Suprapubic skin (tissue), 4 donors: ENCODE results near the gene HADHB. TPM values are rescaled to one million over a fixed set of nuclear protein-coding genes. Genes with fewer than 3 reads are reported as not detected.

Experiments
- DNase-seq, 2 donors: peaks; one replicate each; pipeline ENCODE4 v3.0.0-alpha.2; 2019; ENCODE audit warnings: low spot score in 2 of 2
- H3K27ac ChIP-seq: fragments of 200-600 bp; sonication (generic); one replicate; pipeline ENCODE4 v1.5.1; 2019
- H3K27me3 ChIP-seq: fragments of 200-600 bp; sonication (generic); one replicate; pipeline ENCODE4 v1.5.1; 2019
- H3K36me3 ChIP-seq: fragments of 200-600 bp; sonication (generic); one replicate; pipeline ENCODE4 v1.5.1; 2019
- H3K4me1 ChIP-seq: fragments of 200-600 bp; sonication (generic); one replicate; pipeline ENCODE4 v1.5.1; 2019
- H3K4me3 ChIP-seq: fragments of 200-600 bp; sonication (generic); one replicate; pipeline ENCODE4 v1.5.1; 2019; ENCODE audit warnings: mild to moderate bottlenecking
- H3K9me3 ChIP-seq: fragments of 200-600 bp; sonication (generic); one replicate; pipeline ENCODE4 v1.5.1; 2019
- EP300 ChIP-seq: sonication (generic); formaldehyde crosslinking; IDR thresholded peaks from one replicate; pipeline ENCODE4 v1.6.1; 2017; ENCODE audit warnings: antibody characterized with exemption
- POLR2A ChIP-seq, 2 donors: fragments of 450-650 bp; IDR thresholded peaks; one replicate each; pipeline ENCODE4 v1.6.1; 2017; ENCODE audit warnings: antibody characterized with exemption in 2 of 2, mild to moderate bottlenecking in 2 of 2, moderate library complexity in 2 of 2
- POLR2AphosphoS5 ChIP-seq, 3 donors: sonication (generic); formaldehyde crosslinking; IDR thresholded peaks; one replicate each; pipeline ENCODE4 v1.6.1; 2017; ENCODE audit warnings: antibody characterized with exemption in 3 of 3
- WGBS: methylation state at CpG from one replicate; pipeline ENCODE4 v1.1.5; 2018; 5-methylcytosine and 5-hydroxymethylcytosine counted together
- total RNA-seq, 4 donors: library from RNA; depleted of rRNA; stranded (reverse); fragments of >200 nt; gene quantifications; one replicate each; pipeline ENCODE4 v1.1.0, GENCODE V29; 2016
- TF ChIP-seq, protein P1 (sequence below), 2 donors: fragments of 200-600 bp in 1 of 2; fragments of 450-650 bp in 1 of 2; sonication (generic) in 1 of 2; IDR thresholded peaks; one replicate each; pipeline ENCODE4 v1.5.1; 2016 to 2019; ENCODE audit warnings: antibody characterized with exemption in 2 of 2, mild to moderate bottlenecking in 1 of 2, moderate library complexity in 1 of 2

HADHB gene
- total RNA-seq, 4 donors from 2014 or later: 94.7 to 223 (median 119) TPM

DNA sequence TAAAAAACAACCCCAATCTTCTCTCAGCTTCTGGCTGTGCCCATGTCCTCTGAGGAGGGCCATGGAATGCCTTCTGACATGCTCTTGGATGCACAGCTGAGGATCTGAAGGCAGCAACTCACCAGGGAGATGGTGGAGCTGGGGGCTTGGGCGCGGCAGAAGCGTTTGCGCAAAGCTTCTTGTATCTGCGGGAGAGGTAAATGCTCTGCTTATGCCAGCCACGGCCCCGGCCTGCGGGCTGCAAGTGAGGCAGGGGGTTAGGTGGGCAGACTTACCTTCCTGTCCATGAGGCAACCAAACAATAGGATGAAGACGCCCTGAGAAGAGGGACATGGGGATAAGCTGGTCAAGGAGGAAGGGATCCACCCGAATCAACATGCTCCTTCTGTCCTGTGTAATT lies 65.2 kb downstream of the HADHB start:
- H3K4me1 ChIP-seq: peaks cover 20% of the 10 kb centered on the region
- H3K27me3 ChIP-seq: no peaks in the 10 kb centered on the region
- TF ChIP-seq, protein P1, sequence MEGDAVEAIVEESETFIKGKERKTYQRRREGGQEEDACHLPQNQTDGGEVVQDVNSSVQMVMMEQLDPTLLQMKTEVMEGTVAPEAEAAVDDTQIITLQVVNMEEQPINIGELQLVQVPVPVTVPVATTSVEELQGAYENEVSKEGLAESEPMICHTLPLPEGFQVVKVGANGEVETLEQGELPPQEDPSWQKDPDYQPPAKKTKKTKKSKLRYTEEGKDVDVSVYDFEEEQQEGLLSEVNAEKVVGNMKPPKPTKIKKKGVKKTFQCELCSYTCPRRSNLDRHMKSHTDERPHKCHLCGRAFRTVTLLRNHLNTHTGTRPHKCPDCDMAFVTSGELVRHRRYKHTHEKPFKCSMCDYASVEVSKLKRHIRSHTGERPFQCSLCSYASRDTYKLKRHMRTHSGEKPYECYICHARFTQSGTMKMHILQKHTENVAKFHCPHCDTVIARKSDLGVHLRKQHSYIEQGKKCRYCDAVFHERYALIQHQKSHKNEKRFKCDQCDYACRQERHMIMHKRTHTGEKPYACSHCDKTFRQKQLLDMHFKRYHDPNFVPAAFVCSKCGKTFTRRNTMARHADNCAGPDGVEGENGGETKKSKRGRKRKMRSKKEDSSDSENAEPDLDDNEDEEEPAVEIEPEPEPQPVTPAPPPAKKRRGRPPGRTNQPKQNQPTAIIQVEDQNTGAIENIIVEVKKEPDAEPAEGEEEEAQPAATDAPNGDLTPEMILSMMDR (IDR thresholded peaks at IDR 0.05): no peak
- TF ChIP-seq POLR2A (IDR thresholded peaks at IDR 0.05): no peak
- TF ChIP-seq POLR2AphosphoS5 (IDR thresholded peaks at IDR 0.05): no peak
- TF ChIP-seq EP300: no peak
- no peak overlapping the region for H3K4me3 ChIP-seq
- 87% methylated on average over 10 of the region's 10 CpGs for WGBS
- H3K27ac ChIP-seq: no peak overlapping the region
- no peaks in the 10 kb centered on the region for H3K9me3 ChIP-seq
- DNase-seq: no peak
- no peaks in the 10 kb centered on the region for H3K36me3 ChIP-seq

DNA sequence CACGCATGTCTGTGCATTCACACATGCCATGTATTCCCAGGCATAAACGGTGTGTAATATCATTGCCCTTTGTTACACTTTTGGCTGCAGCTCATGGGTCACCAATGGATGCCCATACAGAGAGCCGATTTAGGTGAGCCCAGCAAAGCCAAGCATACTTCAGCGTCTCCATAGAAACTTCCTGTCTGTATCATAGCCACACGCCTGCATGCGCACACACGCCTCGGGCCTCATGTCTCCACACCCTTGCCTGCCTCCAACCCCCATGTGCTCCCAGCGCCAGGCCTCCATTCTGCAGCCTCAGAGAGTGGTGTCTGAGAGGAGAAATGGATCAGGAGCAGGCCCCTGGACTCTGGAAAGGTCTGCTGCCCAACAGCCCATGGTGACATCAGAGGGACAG lies 67.7 kb downstream of the HADHB start:
- no peaks in the 10 kb centered on the region for H3K36me3 ChIP-seq
- peaks cover 14% of the 10 kb centered on the region for H3K4me1 ChIP-seq
- H3K9me3 ChIP-seq: no peaks in the 10 kb centered on the region
- TF ChIP-seq POLR2AphosphoS5 (IDR thresholded peaks at IDR 0.05) (no peak), EP300 (no peak), POLR2A (IDR thresholded peaks at IDR 0.05) (no peak)
- TF ChIP-seq, protein P1 (IDR thresholded peaks at IDR 0.05): no peak
- DNase-seq: no peak
- no peak overlapping the region for H3K4me3 ChIP-seq
- WGBS: 69% methylated on average over 9 of the region's 9 CpGs
- no peak overlapping the region for H3K27ac ChIP-seq
- H3K27me3 ChIP-seq: no peaks in the 10 kb centered on the region

DNA sequence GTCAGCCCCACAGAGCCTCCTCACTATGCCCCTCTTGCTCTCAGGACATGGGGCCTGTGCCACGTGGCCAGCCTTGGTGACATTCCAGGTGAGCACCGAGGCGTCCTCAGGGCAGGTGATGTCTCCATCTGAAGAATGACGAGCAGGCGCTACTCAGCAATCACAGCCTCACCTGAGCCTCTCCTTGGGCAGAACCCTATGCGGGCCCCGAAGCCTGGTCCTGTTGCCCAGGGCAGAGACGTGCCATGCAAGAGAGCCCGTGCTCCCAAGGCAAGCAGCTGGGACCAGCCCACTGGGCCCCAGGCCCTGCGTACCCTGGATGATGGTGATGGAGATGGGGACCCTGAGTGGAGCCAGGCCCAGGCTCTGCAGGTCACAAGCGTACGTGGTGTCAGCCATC lies 68.7 kb downstream of the HADHB start:
- Histone ChIP-seq H3K36me3 (no peaks in the 10 kb centered on the region), H3K4me1 (peaks cover 14% of the 10 kb centered on the region), H3K9me3 (no peaks in the 10 kb centered on the region), H3K27ac (no peak overlapping the region), H3K27me3 (no peaks in the 10 kb centered on the region), H3K4me3 (no peak overlapping the region)
- TF ChIP-seq POLR2AphosphoS5 (IDR thresholded peaks at IDR 0.05): no peak
- no peak for TF ChIP-seq EP300
- no peak for TF ChIP-seq POLR2A (IDR thresholded peaks at IDR 0.05)
- TF ChIP-seq, protein P1 (IDR thresholded peaks at IDR 0.05): no peak
- no peak for DNase-seq
- 68% methylated on average over 8 of the region's 12 CpGs for WGBS

DNA sequence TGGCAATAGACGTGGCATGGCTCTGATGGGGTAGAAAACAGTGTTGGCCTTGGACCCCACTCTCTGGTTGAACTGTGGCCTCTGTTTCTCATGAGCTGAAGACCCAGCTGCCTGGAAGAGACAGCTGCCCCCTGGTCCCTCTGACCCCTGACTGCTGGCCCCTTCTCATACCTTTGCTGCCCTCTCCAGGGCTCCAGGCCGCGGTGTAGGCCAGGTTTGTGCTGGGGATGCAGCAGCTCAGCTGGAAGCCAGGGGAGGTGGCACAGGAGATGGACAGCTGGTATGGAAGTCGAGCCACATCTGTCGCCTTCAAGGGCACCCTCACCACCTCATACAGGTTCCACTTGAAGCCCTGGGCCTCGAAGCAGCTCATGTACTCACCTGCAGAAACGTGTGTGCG lies 69.5 kb downstream of the HADHB start:
- Histone ChIP-seq H3K36me3 (no peaks in the 10 kb centered on the region), H3K4me3 (no peak overlapping the region), H3K4me1 (peaks cover 14% of the 10 kb centered on the region), H3K27me3 (no peaks in the 10 kb centered on the region), H3K9me3 (no peaks in the 10 kb centered on the region), H3K27ac (no peak overlapping the region)
- DNase-seq: no peak
- no peak for TF ChIP-seq POLR2A (IDR thresholded peaks at IDR 0.05)
- no peak for TF ChIP-seq POLR2AphosphoS5 (IDR thresholded peaks at IDR 0.05)
- no peak for TF ChIP-seq EP300
- TF ChIP-seq, protein P1 (IDR thresholded peaks at IDR 0.05): no peak
- 84% methylated on average over 5 of the region's 8 CpGs for WGBS

DNA sequence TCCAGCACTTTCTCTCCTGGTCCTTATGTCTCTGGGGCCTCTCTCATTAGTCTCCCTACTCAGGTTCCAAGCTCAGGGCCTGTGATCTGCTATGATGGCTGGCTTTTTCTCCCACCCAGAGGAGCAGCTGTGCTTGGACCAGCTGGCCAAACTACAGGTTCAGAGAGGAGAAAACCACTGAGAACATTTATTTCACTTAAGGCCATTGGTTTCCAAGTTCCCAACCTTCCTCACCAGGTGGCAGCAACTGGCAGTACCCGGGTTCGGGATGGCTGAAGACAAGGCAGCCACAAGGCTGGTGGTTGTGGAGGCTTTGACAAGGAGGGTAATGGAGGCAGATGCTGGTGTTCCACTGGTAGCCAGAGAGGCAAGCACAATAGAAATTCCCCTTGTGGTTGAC lies 71.3 kb downstream of the HADHB start:
- Histone ChIP-seq H3K36me3 (no peaks in the 10 kb centered on the region), H3K4me3 (no peak overlapping the region), H3K9me3 (no peaks in the 10 kb centered on the region), H3K27me3 (no peaks in the 10 kb centered on the region), H3K4me1 (peaks cover 14% of the 10 kb centered on the region), H3K27ac (no peak overlapping the region)
- WGBS: 61% methylated on average over 2 of the region's 2 CpGs
- TF ChIP-seq POLR2A (IDR thresholded peaks at IDR 0.05): no peak
- no peak for DNase-seq

DNA sequence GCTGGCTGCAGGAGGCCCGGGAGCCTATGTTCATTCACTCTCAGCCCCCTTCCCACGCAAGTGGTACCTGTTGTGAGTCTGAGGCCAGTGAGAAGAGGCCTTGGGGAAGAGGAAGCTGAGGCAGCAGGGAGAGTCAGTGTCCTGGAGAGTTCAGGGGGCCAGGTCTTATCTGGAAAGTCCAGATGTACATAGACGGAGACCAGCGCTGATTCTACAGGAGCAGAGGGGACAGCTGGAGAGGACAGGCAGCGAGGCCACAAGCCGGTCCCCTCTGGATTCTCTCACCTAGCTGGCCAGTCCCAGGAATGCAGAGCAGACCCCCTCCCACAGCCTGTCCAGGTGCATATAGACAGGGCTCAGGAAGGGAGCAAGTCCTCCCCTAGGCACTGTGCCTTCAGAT lies 72.1 kb downstream of the HADHB start:
- Histone ChIP-seq H3K27me3 (no peaks in the 10 kb centered on the region), H3K9me3 (no peaks in the 10 kb centered on the region), H3K4me3 (no peak overlapping the region), H3K27ac (no peak overlapping the region), H3K36me3 (no peaks in the 10 kb centered on the region), H3K4me1 (peaks cover 14% of the 10 kb centered on the region)
- DNase-seq: no peak
- TF ChIP-seq POLR2A (IDR thresholded peaks at IDR 0.05): no peak
- WGBS: 78% methylated on average over 4 of the region's 6 CpGs
